Peyer's patch (tissue), 4 donors: ENCODE results near the gene FRMD5.

ENCODE experiments used
- POLR2A ChIP-seq, 2 donors: fragments of 450-650 bp; IDR thresholded peaks; one replicate each; pipeline ENCODE4 v1.5.1; 2017; ENCODE audit warnings: antibody characterized with exemption in 2 of 2, mild to moderate bottlenecking in 2 of 2, moderate library complexity in 2 of 2
- TF ChIP-seq, protein P1 (sequence below), 6 experiments: fragments of 450-650 bp in 4 of 6; fragments of 200-600 bp in 2 of 6; sonication (generic) in 1 of 6; IDR thresholded peaks; one replicate each; pipeline ENCODE4 v1.5.1; 2017 to 2019; ENCODE audit warnings: antibody characterized with exemption in 6 of 6, mild to moderate bottlenecking in 3 of 6, moderate library complexity in 1 of 6

DNA sequence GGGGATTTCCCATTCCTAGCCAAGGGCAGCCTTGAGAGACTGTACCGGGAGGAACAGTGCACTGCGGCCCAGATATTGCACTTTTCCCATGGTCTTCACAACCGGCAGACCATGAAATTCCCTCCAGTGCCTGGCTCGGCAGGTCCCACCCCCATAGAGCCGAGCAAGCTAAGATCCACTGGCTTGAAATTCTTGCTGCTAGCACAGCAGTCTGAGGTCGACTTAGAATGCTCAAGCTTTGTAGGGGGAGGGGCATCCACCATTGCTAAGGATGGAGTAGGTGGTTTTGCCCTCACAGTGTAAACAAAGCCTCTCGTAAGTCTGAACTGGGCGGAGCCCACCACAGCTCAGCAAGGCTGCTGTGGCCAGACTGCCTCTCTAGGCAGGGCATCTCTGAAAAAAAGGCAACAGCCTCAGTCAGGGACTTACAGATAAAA lies 156.3 kb downstream of the FRMD5 start:
- TF ChIP-seq, protein P1, sequence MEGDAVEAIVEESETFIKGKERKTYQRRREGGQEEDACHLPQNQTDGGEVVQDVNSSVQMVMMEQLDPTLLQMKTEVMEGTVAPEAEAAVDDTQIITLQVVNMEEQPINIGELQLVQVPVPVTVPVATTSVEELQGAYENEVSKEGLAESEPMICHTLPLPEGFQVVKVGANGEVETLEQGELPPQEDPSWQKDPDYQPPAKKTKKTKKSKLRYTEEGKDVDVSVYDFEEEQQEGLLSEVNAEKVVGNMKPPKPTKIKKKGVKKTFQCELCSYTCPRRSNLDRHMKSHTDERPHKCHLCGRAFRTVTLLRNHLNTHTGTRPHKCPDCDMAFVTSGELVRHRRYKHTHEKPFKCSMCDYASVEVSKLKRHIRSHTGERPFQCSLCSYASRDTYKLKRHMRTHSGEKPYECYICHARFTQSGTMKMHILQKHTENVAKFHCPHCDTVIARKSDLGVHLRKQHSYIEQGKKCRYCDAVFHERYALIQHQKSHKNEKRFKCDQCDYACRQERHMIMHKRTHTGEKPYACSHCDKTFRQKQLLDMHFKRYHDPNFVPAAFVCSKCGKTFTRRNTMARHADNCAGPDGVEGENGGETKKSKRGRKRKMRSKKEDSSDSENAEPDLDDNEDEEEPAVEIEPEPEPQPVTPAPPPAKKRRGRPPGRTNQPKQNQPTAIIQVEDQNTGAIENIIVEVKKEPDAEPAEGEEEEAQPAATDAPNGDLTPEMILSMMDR (IDR thresholded peaks at IDR 0.05) = no peak
- no peak for TF ChIP-seq POLR2A (IDR thresholded peaks at IDR 0.05)
